GM21528 (cell line): ENCODE results near the gene KIF2A.

Experiments used
- ATAC-seq: cut with Tn5 transposase; IDR thresholded peaks from one replicate; pipeline ENCODE4 v1.9.1; 2021; ENCODE audit warnings: mild to moderate bottlenecking, moderate library complexity; ENCODE audit not compliant: unreplicated experiment, low FRiP score

The KIF2A gene

DNA sequence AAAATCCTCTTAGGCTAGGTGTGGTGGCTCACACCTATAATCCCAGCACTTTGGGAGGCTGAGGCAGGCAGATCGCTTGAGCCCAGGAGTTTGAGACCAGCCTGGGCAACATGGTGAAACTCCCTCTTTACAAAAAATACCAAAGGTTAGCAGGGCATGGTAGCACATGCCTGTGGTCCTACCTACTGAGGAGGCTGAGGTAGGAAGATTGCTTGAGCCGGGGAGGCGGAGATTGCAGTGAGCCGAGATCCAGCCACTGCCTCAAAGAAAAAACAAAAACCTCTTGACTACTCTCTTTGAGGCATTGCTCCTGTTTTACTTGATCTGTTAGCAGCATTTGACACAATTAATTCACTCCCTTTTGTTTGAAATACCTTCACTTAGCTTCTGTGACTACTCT lies 20.7 kb downstream of the KIF2A start:
- no peak for ATAC-seq

DNA sequence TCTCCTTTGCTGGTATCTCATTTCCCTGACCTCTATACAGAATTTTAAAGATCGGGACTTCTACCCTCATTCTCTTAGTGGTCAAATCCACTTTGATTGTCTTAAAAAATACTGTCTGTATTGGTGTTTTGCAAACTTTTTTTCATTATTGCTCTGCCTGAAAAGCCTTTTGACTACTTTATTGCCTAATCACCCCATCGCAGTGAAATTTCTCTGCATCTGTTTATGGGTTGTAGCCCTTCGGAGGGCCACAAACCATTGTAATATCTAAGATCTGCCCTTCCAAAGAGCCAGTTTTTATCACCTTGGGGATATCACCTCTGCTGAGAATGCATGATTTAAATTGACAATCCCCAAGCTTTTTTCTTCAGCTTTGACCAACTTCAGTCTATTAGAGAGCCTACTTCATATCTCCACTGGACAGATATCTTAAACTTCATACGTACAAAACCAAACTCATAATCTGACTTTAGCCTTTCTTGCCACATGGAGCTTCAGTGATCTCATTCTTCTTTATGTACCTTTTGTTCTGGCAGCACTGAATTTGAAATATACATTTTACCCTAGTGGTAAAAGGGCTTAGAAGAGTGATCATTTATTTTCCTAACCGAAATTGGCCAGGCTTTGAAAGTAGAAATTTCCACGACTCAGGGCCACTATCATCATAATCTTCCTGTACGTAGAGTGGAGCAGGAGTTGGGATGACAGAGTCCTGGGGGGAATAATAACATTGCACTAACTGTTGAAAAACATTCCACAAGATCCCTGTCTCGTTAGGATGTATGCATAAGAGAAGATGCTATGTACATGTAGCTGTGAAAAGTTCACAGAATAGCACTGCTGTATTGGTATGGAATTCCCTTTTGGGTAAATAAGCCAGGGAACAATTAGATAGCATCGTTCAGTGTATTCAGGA lies 21.4 kb downstream of the KIF2A start:
- ATAC-seq = no peak

DNA sequence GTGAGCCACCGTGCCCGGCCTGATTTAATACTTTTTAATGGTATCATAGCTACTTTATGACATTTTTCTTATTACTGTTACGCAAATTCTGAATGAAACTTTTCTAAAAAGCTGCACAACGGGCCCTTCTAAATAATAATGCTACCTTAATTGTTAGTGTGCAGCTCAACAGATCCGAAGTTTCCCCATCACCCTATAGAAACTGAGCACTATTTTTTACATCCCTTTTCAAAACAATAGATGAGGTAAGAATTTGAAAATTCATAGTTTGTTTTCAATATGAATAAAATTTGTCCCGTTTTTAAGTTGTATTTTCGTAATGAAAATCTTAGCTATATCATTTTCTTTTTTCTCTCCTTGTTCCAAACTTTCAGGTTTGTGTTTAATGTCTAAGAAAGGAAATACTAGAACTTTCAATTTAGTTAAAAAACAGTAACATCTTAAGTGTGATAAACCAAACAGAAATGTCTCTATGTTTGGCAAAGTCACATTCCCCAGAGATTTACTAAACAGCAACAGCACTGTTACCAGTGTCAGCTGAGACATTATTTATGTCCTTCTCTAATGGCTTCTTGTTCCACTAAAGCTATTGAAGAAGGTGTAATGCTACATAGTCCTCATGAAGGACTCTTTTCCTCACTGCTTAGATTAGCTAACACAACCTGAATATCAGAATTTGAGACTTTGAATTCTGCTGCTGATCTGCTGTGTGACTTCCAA lies 22.9 kb downstream of the KIF2A start:
- ATAC-seq = no peak

DNA sequence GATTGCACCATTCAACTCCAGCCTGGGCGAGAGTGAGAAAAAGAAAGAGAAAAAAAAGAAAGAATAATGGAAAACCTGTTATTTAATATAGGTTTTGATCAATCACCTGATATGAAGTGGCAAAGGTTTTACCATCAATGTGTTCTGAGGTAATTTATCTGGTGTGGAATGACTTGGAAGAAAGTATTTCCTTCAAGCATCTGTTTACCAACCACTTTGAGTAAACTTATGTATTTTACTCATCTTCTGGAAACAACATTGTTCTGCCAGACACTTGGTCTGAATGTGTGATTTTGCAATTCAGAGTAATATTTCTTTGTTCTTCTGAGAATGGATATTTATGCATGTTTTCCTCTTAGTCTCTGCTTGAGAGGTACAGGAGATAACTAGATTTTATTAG lies 24.3 kb downstream of the KIF2A start:
- ATAC-seq = no peak

DNA sequence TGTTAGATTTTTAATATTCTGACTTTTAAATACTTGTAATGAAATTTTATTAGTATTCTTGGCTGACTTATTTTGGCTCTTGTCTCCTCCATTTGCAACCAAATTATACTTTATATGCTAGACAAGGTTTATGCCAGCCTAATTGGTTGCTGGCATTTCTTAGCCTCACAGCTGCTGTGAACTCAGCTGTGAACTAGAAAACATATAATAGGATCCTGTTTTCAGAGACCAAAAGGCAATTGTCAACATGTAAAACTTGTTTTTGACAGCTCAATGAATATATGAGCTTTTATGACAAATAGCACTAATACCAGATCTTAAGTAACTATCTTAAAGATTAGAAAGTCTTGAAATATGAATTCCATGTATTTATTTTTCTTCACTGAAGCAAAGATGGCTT lies 25.9 kb downstream of the KIF2A start:
- no peak for ATAC-seq

DNA sequence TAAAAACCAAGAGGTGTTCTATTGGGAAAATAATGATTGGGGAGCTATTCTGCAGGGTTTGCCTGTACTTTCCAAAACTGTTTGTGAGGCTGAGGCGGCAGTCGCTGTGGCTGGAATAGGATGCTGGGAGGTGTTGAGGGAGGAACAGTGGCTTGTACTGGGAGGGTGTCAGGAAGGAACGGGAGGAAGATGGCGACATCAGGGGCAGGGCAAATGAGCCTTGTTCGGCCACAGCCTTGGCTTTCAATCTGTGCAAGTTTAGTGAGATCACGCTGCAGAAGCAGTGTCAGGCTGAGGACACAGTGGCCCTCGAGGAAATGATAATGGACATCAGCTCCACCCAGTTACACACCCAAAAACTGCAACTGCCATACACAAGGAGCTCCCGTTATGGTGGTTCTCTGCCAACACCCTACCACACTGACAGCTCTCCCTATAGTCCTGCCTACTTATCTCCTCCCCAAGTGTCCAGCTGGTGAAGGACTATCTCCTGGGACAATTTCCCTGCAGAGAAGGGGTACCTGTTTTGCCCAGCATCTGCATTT lies 27.3 kb downstream of the KIF2A start:
- no peak for ATAC-seq

DNA sequence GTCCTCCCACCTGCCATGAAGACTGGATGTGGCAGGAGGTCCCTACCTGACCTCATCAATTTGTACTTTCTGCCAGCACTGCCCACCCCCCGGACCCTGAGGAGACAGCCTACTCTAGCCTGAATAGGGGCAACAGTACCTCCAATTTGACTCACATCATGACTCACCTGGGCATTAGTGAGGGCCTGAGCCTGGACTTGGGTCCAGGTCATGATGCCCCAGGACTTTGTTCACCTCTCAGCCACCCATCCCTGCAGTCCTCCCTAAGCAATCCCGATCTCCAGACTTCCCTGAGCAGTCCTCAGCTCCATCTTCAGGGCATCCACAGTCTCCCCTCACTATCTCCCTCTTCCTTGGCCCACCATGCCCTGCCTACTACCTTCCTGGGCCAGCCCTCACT lies 28.1 kb downstream of the KIF2A start:
- no peak for ATAC-seq

DNA sequence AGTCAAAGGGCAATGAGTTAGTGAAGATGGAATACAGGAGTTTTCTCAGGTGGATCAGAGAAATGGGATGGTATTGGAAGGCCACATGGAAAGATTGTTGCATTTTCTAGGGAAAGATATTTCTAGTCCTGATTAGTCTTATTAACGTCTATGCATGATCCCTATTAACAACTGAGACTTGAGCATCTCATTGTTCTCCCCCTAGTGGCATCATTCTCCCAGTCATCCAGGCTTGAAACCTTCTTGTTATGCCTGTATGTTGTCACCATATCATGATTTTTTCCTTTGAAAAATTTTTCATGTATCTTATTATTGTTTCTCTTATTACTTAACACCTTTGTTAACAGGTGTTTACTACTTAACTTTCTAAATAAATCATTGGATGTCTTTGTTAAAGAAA lies 34.4 kb downstream of the KIF2A start:
- no peak for ATAC-seq

DNA sequence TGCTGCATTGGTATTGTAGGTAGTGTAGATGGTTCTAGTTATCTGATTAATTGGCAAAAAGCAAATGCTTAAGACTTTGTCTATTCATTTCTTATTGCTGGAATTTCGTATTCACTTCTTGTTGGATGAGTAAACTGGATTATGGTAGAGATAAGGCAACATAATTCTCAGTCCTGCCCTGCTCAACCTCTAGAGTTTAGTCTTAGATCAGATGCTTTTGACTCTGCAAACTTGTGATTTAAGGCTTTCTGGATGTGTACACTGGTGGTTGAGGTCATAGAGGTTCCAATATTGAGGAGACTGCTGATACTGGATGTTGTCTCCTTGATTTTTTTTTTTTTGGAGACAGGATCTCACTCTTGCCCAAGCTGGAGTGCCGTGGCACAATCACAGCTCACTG lies 35.0 kb downstream of the KIF2A start:
- no peak for ATAC-seq

DNA sequence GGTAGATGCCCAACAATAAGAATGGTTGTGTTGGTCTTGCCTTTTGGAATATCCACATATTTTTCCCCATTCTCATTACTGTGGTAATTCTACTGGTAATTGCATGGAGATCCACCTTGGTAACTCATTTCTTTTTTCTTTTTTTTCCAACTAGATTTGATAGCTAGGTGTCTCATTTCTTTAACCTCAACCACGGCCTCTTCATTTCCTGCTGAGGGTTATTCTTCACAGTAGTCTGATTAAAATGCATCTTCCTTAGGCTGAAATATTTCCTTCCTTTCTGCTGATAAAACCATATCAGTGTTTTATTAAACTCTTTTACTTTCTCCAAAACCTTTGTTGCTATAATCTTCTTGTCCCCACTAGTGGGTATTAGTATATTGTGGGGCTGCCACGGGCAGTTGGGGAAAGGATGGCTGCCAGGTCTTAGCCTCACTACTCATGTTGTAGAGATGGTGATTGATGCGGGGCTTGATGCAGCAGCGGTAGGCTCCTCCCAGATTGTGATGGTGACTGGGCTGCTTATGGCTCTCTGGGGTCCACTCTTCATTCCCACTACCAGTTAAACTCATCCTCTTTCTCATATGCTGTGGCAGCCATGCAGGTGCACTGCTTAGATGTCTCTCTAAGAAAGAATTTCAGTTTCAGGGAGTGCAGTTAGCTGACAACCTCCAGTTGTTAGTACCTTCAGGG lies 35.9 kb downstream of the KIF2A start:
- ATAC-seq = peak; percentile 82

DNA sequence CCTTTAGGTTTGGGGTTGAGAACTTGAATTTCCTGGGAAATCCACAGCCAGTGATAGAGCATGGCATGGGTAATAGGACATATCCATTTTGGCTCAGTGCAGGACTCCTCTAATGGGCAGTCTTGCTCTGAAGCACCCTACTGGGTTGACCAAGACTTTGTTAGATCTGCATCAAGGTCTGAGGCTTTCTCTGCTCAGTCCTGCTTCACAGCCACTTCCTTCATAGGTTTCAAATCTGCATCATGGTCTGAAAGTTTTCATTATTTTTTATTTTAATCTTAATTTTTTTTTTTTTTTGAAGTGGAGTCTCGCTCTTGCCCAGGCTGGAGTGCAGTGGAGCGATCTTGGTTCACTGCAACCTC lies 36.5 kb downstream of the KIF2A start:
- ATAC-seq = peak; percentile 52

DNA sequence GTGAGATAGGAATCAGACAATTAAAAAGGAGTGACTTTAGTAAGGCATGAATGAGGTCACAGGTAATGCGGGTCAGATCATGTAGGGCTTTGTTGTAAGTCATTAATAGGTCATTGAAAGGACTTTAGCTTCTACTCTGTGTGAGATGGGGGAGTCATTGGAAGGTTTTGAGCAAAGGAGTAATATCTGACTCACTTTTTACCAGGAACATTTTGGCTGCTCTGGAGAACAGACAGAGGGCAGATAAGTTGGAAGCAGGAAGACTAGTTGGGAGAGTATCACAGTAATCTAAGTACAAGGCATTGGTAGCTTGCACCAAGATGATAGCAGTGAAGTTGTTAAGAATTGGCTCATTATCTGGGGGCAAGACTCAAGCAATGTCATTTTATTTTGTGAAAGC lies 37.4 kb downstream of the KIF2A start:
- ATAC-seq = no peak

DNA sequence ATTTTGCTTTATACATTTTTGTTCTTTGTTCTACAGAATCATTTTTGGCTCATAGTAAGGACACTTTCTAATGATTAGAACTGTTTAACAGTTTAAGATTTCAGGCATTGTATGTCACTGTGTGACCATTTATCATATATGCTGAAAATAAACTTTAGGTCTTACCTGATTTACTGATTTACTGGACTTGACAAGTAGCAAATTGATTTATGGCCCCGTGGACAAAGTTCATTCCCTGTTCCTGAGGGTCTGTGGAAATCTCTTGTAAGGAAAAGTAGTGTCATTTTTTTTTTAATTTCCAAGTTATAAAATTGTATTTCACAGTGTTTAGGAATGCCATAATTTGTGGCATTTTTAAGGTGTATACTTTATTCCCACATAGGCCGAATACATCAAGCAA lies 40.7 kb downstream of the KIF2A start:
- no peak for ATAC-seq

DNA sequence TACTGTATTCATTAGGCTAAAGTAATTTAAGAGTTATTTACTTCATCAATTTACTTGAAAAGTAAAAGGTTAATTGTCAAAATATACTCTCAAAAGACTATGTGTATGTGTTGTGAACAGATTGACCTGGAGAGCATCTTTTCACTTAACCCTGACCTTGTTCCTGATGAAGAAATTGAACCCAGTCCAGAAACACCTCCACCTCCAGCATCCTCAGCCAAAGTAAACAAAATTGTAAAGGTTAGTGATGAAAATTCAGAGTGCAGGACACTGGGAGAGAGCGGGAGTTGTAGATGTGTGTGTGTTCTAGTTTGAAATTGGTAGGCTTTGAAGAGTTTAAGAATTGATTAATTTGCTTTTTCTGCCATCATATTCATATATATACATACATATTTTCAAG lies 41.9 kb downstream of the KIF2A start:
- ATAC-seq = no peak

DNA sequence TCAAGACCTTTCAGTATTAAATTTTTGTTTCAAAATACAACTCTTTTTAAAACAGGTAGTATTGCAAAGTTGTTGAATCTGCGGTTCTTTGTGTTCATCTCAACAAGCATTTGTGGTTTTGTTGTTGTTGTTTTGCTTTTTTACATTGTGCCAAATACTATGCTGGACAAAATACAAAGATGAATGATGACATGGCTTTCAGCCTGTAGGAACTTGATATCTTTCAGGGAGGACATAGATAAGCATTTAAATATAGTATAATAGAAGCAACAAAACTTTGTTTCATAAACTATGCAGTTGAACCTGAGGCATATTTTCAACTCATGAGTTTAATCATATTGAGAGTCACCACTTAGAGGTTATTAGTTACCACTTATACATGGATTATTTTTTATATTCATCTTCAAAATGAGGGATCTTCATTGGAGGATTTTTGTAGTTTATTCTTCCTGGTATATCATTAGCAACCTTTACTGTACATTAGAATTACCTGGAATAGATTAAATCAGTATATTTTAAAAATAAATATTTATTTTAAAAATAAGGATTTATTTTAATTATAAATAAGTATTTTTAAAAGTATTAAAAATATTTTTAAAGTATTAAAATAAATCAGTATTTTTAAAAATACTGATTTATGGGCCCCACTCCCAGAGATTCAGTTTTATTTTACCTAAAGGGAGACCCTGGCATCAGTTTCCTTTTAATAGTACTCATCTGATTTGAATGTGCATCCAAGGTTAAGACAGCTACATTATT lies 42.9 kb downstream of the KIF2A start:
- no peak for ATAC-seq

DNA sequence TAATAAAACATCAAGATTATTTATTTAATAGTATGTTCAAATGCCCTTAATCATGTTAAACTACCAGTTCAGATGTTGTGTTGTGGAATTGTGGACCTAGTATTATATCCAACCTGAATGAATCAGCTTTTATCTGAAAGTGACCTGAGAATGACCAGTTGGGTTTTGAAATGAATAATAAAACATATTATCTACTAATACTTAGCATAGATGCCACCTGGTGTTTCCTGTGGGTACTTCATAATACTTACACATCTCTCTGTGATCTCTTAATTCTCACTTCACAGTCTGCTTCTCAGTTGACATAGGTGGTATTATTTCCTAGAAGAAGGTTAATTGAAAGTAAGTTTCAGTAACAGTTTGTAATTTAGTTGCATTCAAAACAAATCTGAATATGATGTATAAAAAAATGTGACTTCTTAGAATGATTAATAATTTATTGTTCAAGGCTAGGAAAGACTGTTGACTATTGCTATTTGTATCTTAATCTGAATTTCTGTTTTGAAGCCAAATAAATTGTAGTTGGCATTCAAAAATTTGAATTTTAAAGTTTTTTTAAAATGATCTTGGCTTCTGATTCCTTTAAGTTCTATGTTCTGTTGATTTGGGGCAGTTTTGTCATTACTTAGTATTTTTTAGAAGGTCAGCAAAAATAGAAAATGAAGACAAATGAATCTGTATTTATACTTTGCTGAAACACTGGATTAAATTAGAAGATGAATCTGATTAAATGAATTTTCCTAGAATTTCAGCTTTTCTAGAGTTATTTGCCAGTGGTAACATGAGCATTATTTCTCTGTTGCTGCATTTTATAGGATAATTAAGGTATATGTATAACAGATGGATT lies 48.2 kb downstream of the KIF2A start:
- peak; percentile 80 for ATAC-seq

DNA sequence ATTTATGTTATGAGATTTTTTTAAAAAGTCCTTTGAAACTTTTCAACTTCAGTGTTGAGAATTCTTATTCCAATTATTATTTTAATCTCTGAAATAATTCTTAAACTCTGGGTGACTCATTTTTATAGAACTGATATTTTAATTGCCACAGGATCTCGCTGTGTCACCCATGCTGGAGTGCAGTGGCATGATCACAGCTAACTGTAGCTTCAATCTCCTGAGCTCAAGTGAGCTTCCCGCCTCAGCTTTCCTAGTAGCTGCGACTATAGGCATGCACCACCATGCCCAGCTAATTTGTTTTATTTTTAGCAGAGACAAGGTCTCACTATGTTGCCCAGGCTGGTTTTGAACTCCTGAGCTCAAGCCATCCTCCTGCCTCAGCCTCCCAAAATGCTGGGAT lies 56.7 kb downstream of the KIF2A start:
- no peak for ATAC-seq

DNA sequence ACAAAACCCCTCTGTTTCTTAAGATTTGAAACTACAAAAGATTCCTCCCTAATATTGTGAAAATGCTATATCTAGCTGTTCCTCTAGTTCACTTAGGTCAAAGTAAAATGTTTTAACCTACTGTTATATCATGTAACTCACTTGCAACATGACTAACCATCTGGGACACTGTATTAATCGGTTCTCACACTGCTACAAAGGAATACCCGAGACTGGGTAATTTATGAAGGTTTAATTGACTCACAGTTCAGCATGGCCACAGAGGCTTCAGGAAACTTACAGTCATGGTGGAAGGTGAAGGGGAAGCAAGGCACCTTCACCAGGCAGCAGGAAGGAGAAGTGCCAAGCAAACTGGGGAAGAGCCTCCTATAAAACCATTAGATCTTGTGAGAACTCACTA lies 63.0 kb downstream of the KIF2A start:
- ATAC-seq = no peak

DNA sequence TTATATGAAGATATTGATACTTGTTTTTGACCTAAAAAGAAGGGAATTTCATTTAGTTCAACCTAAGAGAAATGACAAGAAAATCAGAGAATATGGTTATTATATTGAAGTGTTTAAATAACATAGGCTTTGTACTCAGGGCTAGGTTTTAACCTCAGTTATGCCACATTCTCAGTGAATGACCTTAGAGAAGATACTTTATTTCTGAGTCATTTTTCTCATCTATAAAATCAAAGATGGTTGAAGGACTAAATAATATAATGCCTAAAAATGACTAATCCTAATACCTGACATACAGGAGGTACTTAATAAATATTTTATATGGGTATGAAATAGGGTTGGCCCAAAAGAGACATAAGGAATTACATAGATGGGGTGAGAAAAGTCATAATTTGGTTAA lies 65.4 kb downstream of the KIF2A start:
- ATAC-seq = no peak

DNA sequence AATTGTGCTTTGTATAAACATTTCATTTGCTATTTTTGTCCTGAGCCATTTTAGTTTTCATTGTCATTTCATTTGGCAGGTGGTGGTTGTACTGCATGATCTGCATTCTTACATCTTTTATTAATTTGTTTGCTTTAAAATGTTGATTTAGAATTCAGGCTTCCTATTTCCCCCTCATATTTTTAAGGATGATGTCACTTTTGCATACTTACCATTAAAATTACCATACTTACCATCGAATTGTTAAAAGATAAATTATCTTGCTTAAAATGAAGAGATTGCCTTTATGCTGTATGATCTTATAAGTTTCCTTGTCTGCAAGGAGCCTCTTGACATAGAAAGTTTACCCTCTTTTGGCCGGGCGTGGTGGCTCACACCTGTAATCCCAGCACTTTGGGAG lies 66.6 kb downstream of the KIF2A start:
- no peak for ATAC-seq
